Forelimb muscle (tissue), 1 donor: ENCODE data around the gene RIC8B. TPM values are rescaled to one million over a fixed set of nuclear protein-coding genes. Genes with fewer than 3 reads are reported as not detected.

Experiments used
- polyA plus RNA-seq: library from polyadenylated mRNA; unstranded; fragments of 120-200 nt; gene quantifications from one replicate; pipeline ENCODE4 v1.2.1, GENCODE V29; 2013; ENCODE audit not compliant: insufficient read length

Gene RIC8B
- polyA plus RNA-seq, 1 donor = 14.7 TPM

Other genes with a start within 250 kb of the RIC8B start
- gene RFX4, start 191.7 kb upstream of the RIC8B start, polyA plus RNA-seq = 0.15 TPM
- 59.1 TPM for gene TMEM263, start 181.2 kb downstream of the RIC8B start, polyA plus RNA-seq
- 34.7 TPM for gene MTERF2, start 212.5 kb downstream of the RIC8B start, polyA plus RNA-seq